HCT116 (cell line): Measurements from ENCODE around the gene STK31.

Experiments
- ATF3 ChIP-seq: IDR thresholded peaks from 2 replicates; pipeline ENCODE4 v1.6.1; 2012
- CBX3 ChIP-seq: IDR thresholded peaks from 2 replicates; pipeline ENCODE4 v1.6.1; 2012; ENCODE audit warnings: low read depth
- CTCF ChIP-seq, 3 experiments: fragments of 200-600 bp in 1 of 3; sonication (generic) in 1 of 3; IDR thresholded peaks in 2 of 3; conservative IDR thresholded peaks in 1 of 3; 2 replicates each; pipeline ENCODE4 v1.5.1; 2012 to 2017; ENCODE audit warnings: low read depth in 2 of 3, low read length in 2 of 3, antibody characterized with exemption in 1 of 3, borderline replicate concordance in 1 of 3, control low read depth in 1 of 3, mild to moderate bottlenecking in 1 of 3, mixed read lengths in 1 of 3, mixed run types in 1 of 3, moderate library complexity in 1 of 3; ENCODE audit not compliant: insufficient read depth in 1 of 3
- EZH2 ChIP-seq: fragments of 200-600 bp; sonication (generic); IDR thresholded peaks from 2 replicates; pipeline ENCODE4 v1.6.1; 2017; ENCODE audit warnings: antibody characterized with exemption, mixed run types
- EZH2phosphoT487 ChIP-seq: fragments of 200-600 bp; IDR thresholded peaks from 2 replicates; pipeline ENCODE4 v1.6.1; 2018; ENCODE audit warnings: antibody characterized with exemption, borderline replicate concordance
- MAX ChIP-seq: IDR thresholded peaks from 2 replicates; pipeline ENCODE4 v1.6.1; 2012
- POLR2A ChIP-seq: IDR thresholded peaks from 2 replicates; pipeline ENCODE4 v1.7.0; 2011; ENCODE audit warnings: borderline replicate concordance; ENCODE audit not compliant: insufficient read depth, insufficient read length; ENCODE audit errors: extremely low read depth
- POLR2AphosphoS5 ChIP-seq: IDR thresholded peaks from 2 replicates; pipeline ENCODE4 v1.6.1; 2011; ENCODE audit warnings: mild to moderate bottlenecking, low read depth, low read length, moderate library complexity
- RAD21 ChIP-seq: IDR thresholded peaks from 2 replicates; pipeline ENCODE4 v1.6.1; 2012; ENCODE audit warnings: low read depth, mild to moderate bottlenecking
- REST ChIP-seq: IDR thresholded peaks from 2 replicates; pipeline ENCODE4 v1.6.1; 2012; ENCODE audit warnings: low read depth
- SIN3A ChIP-seq: IDR thresholded peaks from 2 replicates; pipeline ENCODE4 v1.6.1; 2012; ENCODE audit warnings: low read depth
- SRF ChIP-seq: IDR thresholded peaks from 2 replicates; pipeline ENCODE4 v1.6.1; 2012; ENCODE audit warnings: low read depth
- TCF7L2 ChIP-seq: IDR thresholded peaks from 2 replicates; pipeline ENCODE4 v1.7.0; 2011; ENCODE audit warnings: borderline replicate concordance, inconsistent platforms; ENCODE audit not compliant: insufficient read depth, insufficient read length; ENCODE audit errors: extremely low read depth
- ZNF274 ChIP-seq: fragments of 200-500 bp; sonication (Bioruptor generic); IDR thresholded peaks from 2 replicates; pipeline ENCODE4 v1.6.1; 2014; ENCODE audit warnings: mild to moderate bottlenecking, low read depth, low read length, inconsistent platforms

GRCh38 chr7:23664122-23664521, 45.9 kb upstream of the STK31 start:
- no peak for TF ChIP-seq TCF7L2
- TF ChIP-seq CTCF (IDR thresholded peaks at IDR 0.05 in 2 of 3, conservative IDR thresholded peaks at IDR 0.05 in 1 of 3; ENCODE audit: borderline replicate concordance in 1 of 3, insufficient read depth in 1 of 3, low read depth in 2 of 3, low read length in 2 of 3), result no peak
- no peak for TF ChIP-seq POLR2A
- no peak for TF ChIP-seq RAD21
- TF ChIP-seq EZH2, result no peak
- TF ChIP-seq SRF, result no peak
- no peak for TF ChIP-seq ATF3
- no peak for TF ChIP-seq ZNF274
- TF ChIP-seq SIN3A, result no peak
- TF ChIP-seq EZH2phosphoT487, result no peak
- TF ChIP-seq MAX, result no peak
- no peak for TF ChIP-seq POLR2AphosphoS5
- TF ChIP-seq REST, result no peak
- TF ChIP-seq CBX3, result no peak
